ENCODE data around the gene OXCT2. TPM values are rescaled to one million over a fixed set of nuclear protein-coding genes. Genes with fewer than 3 reads are reported as not detected.

Gene OXCT2
- total RNA-seq, 1 donor from 2014 or later = 0.43 TPM

- no peak overlapping the region for H3K27ac ChIP-seq
- no peaks in the 10 kb centered on the region for H3K27me3 ChIP-seq
- no peaks in the 10 kb centered on the region for H3K9me3 ChIP-seq
- H3K4me3 ChIP-seq = no peak overlapping the region
- TF ChIP-seq CTCF (IDR thresholded peaks at IDR 0.05) = no peak
- H3K36me3 ChIP-seq = peaks cover 18% of the 10 kb centered on the region
- intact Hi-C loops (cut with DNase I) = no loop called here
- no peak for DNase-seq
- ATAC-seq = no peak
- H3K4me1 ChIP-seq = no peaks in the 10 kb centered on the region
Observed at GRCh38 chr1:39762550-39763540, 8.3 kb downstream of the OXCT2 start.

- ATAC-seq = no peak
- H3K9me3 ChIP-seq = no peaks in the 10 kb centered on the region
- H3K27me3 ChIP-seq = no peaks in the 10 kb centered on the region
- no peaks in the 10 kb centered on the region for H3K4me1 ChIP-seq
- peaks cover 30% of the 10 kb centered on the region for H3K36me3 ChIP-seq
- no peak overlapping the region for H3K4me3 ChIP-seq
- no peak for DNase-seq
- no peak for TF ChIP-seq CTCF (IDR thresholded peaks at IDR 0.05)
- intact Hi-C loops (cut with DNase I) = no loop called here
- H3K27ac ChIP-seq = no peak overlapping the region
Observed at GRCh38 chr1:39761557-39762260, 9.4 kb downstream of the OXCT2 start.

GRCh38 chr1:39761016-39761415 lies 10.1 kb downstream of the OXCT2 start:
- Histone ChIP-seq H3K9me3 (no peaks in the 10 kb centered on the region), H3K36me3 (peaks cover 37% of the 10 kb centered on the region)

GRCh38 chr1:39760074-39761008 lies 10.8 kb downstream of the OXCT2 start:
- no peak for DNase-seq
- no peak for TF ChIP-seq CTCF (IDR thresholded peaks at IDR 0.05)
- Histone ChIP-seq H3K9me3 (no peaks in the 10 kb centered on the region), H3K27me3 (no peaks in the 10 kb centered on the region), H3K4me3 (no peak overlapping the region), H3K36me3 (peaks cover 43% of the 10 kb centered on the region), H3K27ac (no peak overlapping the region), H3K4me1 (no peaks in the 10 kb centered on the region)
- intact Hi-C loops (cut with DNase I) = no loop called here
- ATAC-seq = no peak

More at GRCh38 chr1:39761016-39761415, 10.1 kb downstream of the OXCT2 start:
- intact Hi-C loops (cut with DNase I) = no loop called here
- H3K27ac ChIP-seq = no peak overlapping the region
- ATAC-seq = no peak
- no peak for DNase-seq
- no peak for TF ChIP-seq CTCF (IDR thresholded peaks at IDR 0.05)
- no peak overlapping the region for H3K4me3 ChIP-seq
- no peaks in the 10 kb centered on the region for H3K27me3 ChIP-seq
- H3K4me1 ChIP-seq = no peaks in the 10 kb centered on the region

- no peak overlapping the region for H3K27ac ChIP-seq
- intact Hi-C loops (cut with DNase I) = no loop called here
- no peaks in the 10 kb centered on the region for H3K4me1 ChIP-seq
- ATAC-seq (no peak), DNase-seq (no peak)
- no peaks in the 10 kb centered on the region for H3K27me3 ChIP-seq
- H3K4me3 ChIP-seq = no peak overlapping the region
- H3K36me3 ChIP-seq = peaks cover 53% of the 10 kb centered on the region
- H3K9me3 ChIP-seq = no peaks in the 10 kb centered on the region
- no peak for TF ChIP-seq CTCF (IDR thresholded peaks at IDR 0.05)
Observed at GRCh38 chr1:39759436-39759726, 11.8 kb downstream of the OXCT2 start.

All from upper lobe of right lung (tissue), 1 donor.